HepG2 (cell line): Measurements from ENCODE around the gene IQGAP3.

Source experiments
- GABPA ChIP-seq, 2 experiments: IDR thresholded peaks; 2 replicates each; pipeline ENCODE4 v1.6.1; 2011 to 2016; ENCODE audit warnings: low read depth in 2 of 2, low read length in 1 of 2, missing biosample characterization in 1 of 2, missing genetic modification characterization in 1 of 2
- HDAC2 ChIP-seq: sonication (generic); formaldehyde crosslinking; IDR thresholded peaks from 2 replicates; pipeline ENCODE4 v1.4.0; 2020; ENCODE audit warnings: missing genetic modification reagents
- MAF1 ChIP-seq: sonication (generic); formaldehyde crosslinking; IDR thresholded peaks from 2 replicates; pipeline ENCODE4 v1.5.0; 2020; ENCODE audit warnings: missing genetic modification reagents, borderline replicate concordance
- ZNF160 ChIP-seq: sonication (generic); formaldehyde crosslinking; IDR thresholded peaks from 2 replicates; pipeline ENCODE4 v1.8.0; 2022; ENCODE audit warnings: mild to moderate bottlenecking, inconsistent platforms, missing genetic modification reagents
- TF ChIP-seq, protein P1 (sequence below): sonication (generic); formaldehyde crosslinking; IDR thresholded peaks from 2 replicates; pipeline ENCODE4 v1.5.0; 2020; ENCODE audit warnings: mild to moderate bottlenecking, missing genetic modification reagents, moderate library complexity

DNA sequence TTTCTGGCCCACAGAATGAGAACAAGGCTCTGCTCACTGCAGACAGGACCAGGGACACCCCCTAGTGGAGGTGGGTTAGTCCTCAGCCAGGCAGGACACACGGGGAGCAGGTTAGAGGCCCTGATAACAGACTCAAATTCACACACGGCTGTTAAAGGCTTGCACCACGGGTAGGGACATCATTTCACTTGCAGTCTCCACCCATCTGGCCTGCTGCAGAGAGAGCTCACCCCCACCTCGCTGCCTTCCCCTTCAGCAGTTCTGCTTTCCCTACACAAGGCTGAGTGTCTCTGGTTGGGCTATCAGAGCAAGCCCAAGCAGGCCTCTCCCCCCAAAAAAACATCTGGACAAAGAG lies 92.4 kb downstream of the IQGAP3 start:
- TF ChIP-seq, protein P1, sequence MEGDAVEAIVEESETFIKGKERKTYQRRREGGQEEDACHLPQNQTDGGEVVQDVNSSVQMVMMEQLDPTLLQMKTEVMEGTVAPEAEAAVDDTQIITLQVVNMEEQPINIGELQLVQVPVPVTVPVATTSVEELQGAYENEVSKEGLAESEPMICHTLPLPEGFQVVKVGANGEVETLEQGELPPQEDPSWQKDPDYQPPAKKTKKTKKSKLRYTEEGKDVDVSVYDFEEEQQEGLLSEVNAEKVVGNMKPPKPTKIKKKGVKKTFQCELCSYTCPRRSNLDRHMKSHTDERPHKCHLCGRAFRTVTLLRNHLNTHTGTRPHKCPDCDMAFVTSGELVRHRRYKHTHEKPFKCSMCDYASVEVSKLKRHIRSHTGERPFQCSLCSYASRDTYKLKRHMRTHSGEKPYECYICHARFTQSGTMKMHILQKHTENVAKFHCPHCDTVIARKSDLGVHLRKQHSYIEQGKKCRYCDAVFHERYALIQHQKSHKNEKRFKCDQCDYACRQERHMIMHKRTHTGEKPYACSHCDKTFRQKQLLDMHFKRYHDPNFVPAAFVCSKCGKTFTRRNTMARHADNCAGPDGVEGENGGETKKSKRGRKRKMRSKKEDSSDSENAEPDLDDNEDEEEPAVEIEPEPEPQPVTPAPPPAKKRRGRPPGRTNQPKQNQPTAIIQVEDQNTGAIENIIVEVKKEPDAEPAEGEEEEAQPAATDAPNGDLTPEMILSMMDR (CRISPR knock-in tag), result peak; percentile 60
- no peak for TF ChIP-seq MAF1 (CRISPR knock-in tag)
- no peak for TF ChIP-seq HDAC2 (CRISPR knock-in tag)
- no peak for TF ChIP-seq GABPA (IDR thresholded peaks at IDR 0.05; ENCODE audit: low read depth, low read length)
- no peak for TF ChIP-seq GABPA (CRISPR knock-in tag; IDR thresholded peaks at IDR 0.05; ENCODE audit: low read depth)
- TF ChIP-seq ZNF160, result no peak
